CD14-positive monocyte (primary cell): ENCODE data around the gene IRAK3. TPM values are rescaled to one million over a fixed set of nuclear protein-coding genes. Genes with fewer than 3 reads are reported as not detected.

Source experiments
- DNase-seq, 3 donors: peaks; one replicate each; pipeline ENCODE4 v3.0.0-alpha.2; 2011 to 2022
- H2AFZ ChIP-seq: 2 replicates; pipeline ENCODE4 v1.6.0; 2012; ENCODE audit warnings: mild to moderate bottlenecking, low read depth, low read length, inconsistent platforms; ENCODE audit not compliant: insufficient read depth, poor library complexity, severe bottlenecking
- H3K27ac ChIP-seq, 2 donors: 1 replicate in 1 of 2; 2 replicates in 1 of 2; pipeline ENCODE4 v1.5.1; 2012 to 2013; ENCODE audit warnings: low read length in 2 of 2, control low read depth in 1 of 2, inconsistent platforms in 1 of 2, low read depth in 1 of 2, mild to moderate bottlenecking in 1 of 2
- H3K27me3 ChIP-seq, 2 donors: one replicate each; pipeline versions ENCODE4 v1.6.0 to v1.6.1; 2011 to 2013; ENCODE audit warnings: low read length in 2 of 2; ENCODE audit not compliant: control insufficient read depth in 2 of 2, insufficient read depth in 2 of 2
- H3K36me3 ChIP-seq, 2 donors: replicated peaks in 1 of 2; 1 replicate in 1 of 2; 2 replicates in 1 of 2; pipeline versions ENCODE4 v1.5.1 to v1.6.1; 2012 to 2013; ENCODE audit warnings: low read length in 2 of 2, control low read depth in 1 of 2, inconsistent platforms in 1 of 2, mild to moderate bottlenecking in 1 of 2; ENCODE audit not compliant: insufficient read depth in 2 of 2, control insufficient read depth in 1 of 2
- H3K4me1 ChIP-seq, 2 donors: 1 replicate in 1 of 2; 2 replicates in 1 of 2; pipeline versions ENCODE4 v1.5.1 to v1.6.1; 2012 to 2013; ENCODE audit warnings: low read length in 2 of 2, control low read depth in 1 of 2, inconsistent platforms in 1 of 2, mild to moderate bottlenecking in 1 of 2, moderate library complexity in 1 of 2; ENCODE audit not compliant: insufficient read depth in 2 of 2, control insufficient read depth in 1 of 2
- H3K4me2 ChIP-seq: replicated peaks from 2 replicates; pipeline ENCODE3; 2012; ENCODE audit warnings: low read length, moderate library complexity, mild to moderate bottlenecking; ENCODE audit not compliant: poor library complexity, severe bottlenecking; ENCODE audit errors: extremely low read depth
- H3K4me3 ChIP-seq, 3 experiments: fragments of 200-600 bp in 1 of 3; sonication (generic) in 1 of 3; replicated peaks in 1 of 3; 1 replicate in 2 of 3; 2 replicates in 1 of 3; pipeline ENCODE4 v1.5.1; 2011 to 2013; ENCODE audit warnings: low read length in 3 of 3, mild to moderate bottlenecking in 3 of 3, control low read depth in 2 of 3, low read depth in 2 of 3, inconsistent platforms in 1 of 3, moderate library complexity in 1 of 3
- H3K79me2 ChIP-seq: 2 replicates; pipeline ENCODE4 v1.6.0; 2012; ENCODE audit warnings: mild to moderate bottlenecking, control low read depth, inconsistent platforms, low read length, moderate library complexity; ENCODE audit not compliant: insufficient read depth
- H3K9ac ChIP-seq: 2 replicates; pipeline ENCODE4 v1.6.0; 2017; ENCODE audit warnings: low read length, mild to moderate bottlenecking; ENCODE audit not compliant: insufficient read depth, poor library complexity, severe bottlenecking
- H3K9me3 ChIP-seq, 2 donors: replicated peaks in 1 of 2; 1 replicate in 1 of 2; 2 replicates in 1 of 2; pipeline versions ENCODE4 v1.5.1 to v1.6.1; 2012 to 2013; ENCODE audit warnings: low read length in 2 of 2, control low read depth in 1 of 2; ENCODE audit not compliant: control insufficient read depth in 1 of 2, insufficient read depth in 1 of 2
- H4K20me1 ChIP-seq: 2 replicates; pipeline ENCODE4 v1.6.0; 2012; ENCODE audit warnings: mild to moderate bottlenecking, low read length, control low read depth, moderate library complexity; ENCODE audit not compliant: insufficient read depth
- H3K27ac Mint-ChIP-seq, 7 donors: one replicate each; pipeline ENCODE4 v1.8.0; 2020; ENCODE audit warnings: mild to moderate bottlenecking in 7 of 7, mixed read lengths in 7 of 7, moderate library complexity in 6 of 7, inconsistent platforms in 2 of 7
- H3K27me3 Mint-ChIP-seq, 3 donors: one replicate each; pipeline ENCODE4 v1.8.0; 2021 to 2022; ENCODE audit warnings: low read depth in 3 of 3, mild to moderate bottlenecking in 3 of 3, mixed read lengths in 3 of 3, moderate library complexity in 3 of 3, inconsistent platforms in 1 of 3
- H3K36me3 Mint-ChIP-seq, 2 donors: one replicate each; pipeline ENCODE4 v1.8.0; 2020; ENCODE audit warnings: mixed read lengths in 2 of 2, inconsistent platforms in 1 of 2, mild to moderate bottlenecking in 1 of 2
- H3K4me1 Mint-ChIP-seq: one replicate; pipeline ENCODE4 v1.8.0; 2020; ENCODE audit warnings: mild to moderate bottlenecking, mixed read lengths
- H3K4me3 Mint-ChIP-seq, 2 donors: one replicate each; pipeline ENCODE4 v1.8.0; 2020; ENCODE audit warnings: mild to moderate bottlenecking in 2 of 2, mixed read lengths in 2 of 2, moderate library complexity in 1 of 2
- H3K9me3 Mint-ChIP-seq, 7 donors: one replicate each; pipeline ENCODE4 v1.8.0; 2020 to 2022; ENCODE audit warnings: mixed read lengths in 7 of 7, mild to moderate bottlenecking in 6 of 7, moderate library complexity in 6 of 7, inconsistent platforms in 2 of 7
- CTCF ChIP-seq: fragments of 200-600 bp; IDR thresholded peaks from one replicate; pipeline ENCODE4 v1.8.0; 2022; ENCODE audit warnings: antibody characterized with exemption, mild to moderate bottlenecking
- whole genome bisulfite sequencing: methylation state at CpG from one replicate; pipeline ENCODE4 v1.1.5; 2013; ENCODE audit warnings: missing lambda C conversion rate; ENCODE audit not compliant: insufficient coverage; 5-methylcytosine and 5-hydroxymethylcytosine counted together
- intact Hi-C, 2 donors: fragments of 100-400 bp; cut with micrococcal nuclease; formaldehyde crosslinking; loops; one replicate each; pipeline versions ENCODE4 v1.15.0 to v1.15.1; 2023
- polyA plus RNA-seq, 3 donors: library from polyadenylated mRNA; depleted of rRNA in 1 of 3; unstranded in 2 of 3; stranded (reverse) in 1 of 3; fragments of 300-500 nt in 2 of 3; fragments of >200 nt in 1 of 3; fragmentation: Illumina TruSeq in 2 of 3; gene quantifications; 1 replicate in 2 of 3; 2 replicates in 1 of 3; pipeline ENCODE4 v1.2.3, GENCODE V29; 2012 to 2021

The IRAK3 gene
- polyA plus RNA-seq, 3 donors, result 56.9 to 59.7 (median 58.0) TPM

GRCh38 chr12:66255737-66256136, 66.7 kb downstream of the IRAK3 start:
- DNase-seq, result no peak
- Mint-ChIP-seq H3K27ac (peak overlapping the region in 1 of 7 donors; percentile 32), H3K9me3 (no peaks in the 10 kb centered on the region), H3K27me3 (peaks cover 0 to 2% (median 2%) of the 10 kb centered on the region in 3 donors), H3K4me3 (no peak overlapping the region), H3K36me3 (peaks cover 17 to 22% of the 10 kb centered on the region in 2 donors), H3K4me1 (peaks cover 15% of the 10 kb centered on the region)
- H3K79me2 ChIP-seq, result no peaks in the 10 kb centered on the region
- no peaks in the 10 kb centered on the region for H3K9me3 ChIP-seq
- no peaks in the 10 kb centered on the region for H3K27me3 ChIP-seq
- H4K20me1 ChIP-seq, result peaks cover 24% of the 10 kb centered on the region
- H3K4me1 ChIP-seq, result peaks cover 3 to 6% of the 10 kb centered on the region in 2 donors
- intact Hi-C loops, result no loop called here
- H3K9ac ChIP-seq, result no peak overlapping the region
- H2AFZ ChIP-seq, result no peak overlapping the region
- no peak for TF ChIP-seq CTCF
- no peak overlapping the region for H3K27ac ChIP-seq
- peaks cover 16 to 22% of the 10 kb centered on the region in 2 donors for H3K36me3 ChIP-seq
- no peak overlapping the region for H3K4me3 ChIP-seq
- no peak overlapping the region for H3K4me2 ChIP-seq

GRCh38 chr12:66258011-66258410, 69.0 kb downstream of the IRAK3 start:
- TF ChIP-seq CTCF, result no peak
- H3K9ac ChIP-seq, result no peak overlapping the region

More at GRCh38 chr12:66258011-66258410, 69.0 kb downstream of the IRAK3 start:
- 80% methylated on average over 2 of the region's 3 CpGs for WGBS
- Mint-ChIP-seq H3K27me3 (peaks cover 0 to 2% (median 2%) of the 10 kb centered on the region in 3 donors), H3K4me1 (peaks cover 17% of the 10 kb centered on the region), H3K27ac (peak overlapping the region in 3 of 7 donors; percentile 15 to 68 (median 18)), H3K4me3 (no peak overlapping the region), H3K9me3 (peaks cover 0 to 3% (median 0%) of the 10 kb centered on the region in 7 donors), H3K36me3 (no peaks in the 10 kb centered on the region)
- intact Hi-C loops, result no loop called here
- H3K36me3 ChIP-seq, result no peaks in the 10 kb centered on the region
- H3K79me2 ChIP-seq, result no peaks in the 10 kb centered on the region
- no peak overlapping the region for H3K4me3 ChIP-seq
- DNase-seq, result no peak
- H3K4me1 ChIP-seq, result peaks cover 3 to 6% of the 10 kb centered on the region in 2 donors
- peak overlapping the region in 1 of 2 donors; percentile 16 for H3K27ac ChIP-seq
- H4K20me1 ChIP-seq, result peaks cover 11% of the 10 kb centered on the region
- no peak overlapping the region for H2AFZ ChIP-seq
- H3K4me2 ChIP-seq, result no peak overlapping the region
- no peaks in the 10 kb centered on the region for H3K27me3 ChIP-seq
- no peaks in the 10 kb centered on the region for H3K9me3 ChIP-seq
